SHP77 treated with DMSO at 0.1 percent for 48 hours (cell line): Measurements from ENCODE around the gene SPAG9.

Experiments used
- DNase-seq: peaks from one replicate; lab custom pipeline; 2025; lab: John Stamatoyannopoulos, UW

The SPAG9 gene

DNA sequence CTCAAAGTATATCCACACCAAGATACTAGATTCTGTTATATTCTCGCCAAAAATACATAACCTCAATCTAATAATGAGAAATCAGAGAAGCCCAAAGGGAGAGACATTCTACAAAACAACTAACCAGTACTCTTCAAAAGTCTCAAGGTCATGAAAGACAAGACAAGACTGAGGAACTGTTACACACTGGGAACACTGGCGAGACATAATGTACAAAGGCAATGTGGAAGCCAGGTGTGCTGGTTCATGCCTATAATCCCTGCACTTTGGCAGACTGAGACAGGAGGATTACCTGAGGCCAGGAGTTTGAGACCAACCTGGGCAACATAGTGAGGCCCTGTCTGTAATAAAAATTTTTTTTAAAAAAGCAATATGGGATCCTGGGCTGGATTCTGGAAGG lies 85.9 kb downstream of the SPAG9 start:
- no peak for DNase-seq

DNA sequence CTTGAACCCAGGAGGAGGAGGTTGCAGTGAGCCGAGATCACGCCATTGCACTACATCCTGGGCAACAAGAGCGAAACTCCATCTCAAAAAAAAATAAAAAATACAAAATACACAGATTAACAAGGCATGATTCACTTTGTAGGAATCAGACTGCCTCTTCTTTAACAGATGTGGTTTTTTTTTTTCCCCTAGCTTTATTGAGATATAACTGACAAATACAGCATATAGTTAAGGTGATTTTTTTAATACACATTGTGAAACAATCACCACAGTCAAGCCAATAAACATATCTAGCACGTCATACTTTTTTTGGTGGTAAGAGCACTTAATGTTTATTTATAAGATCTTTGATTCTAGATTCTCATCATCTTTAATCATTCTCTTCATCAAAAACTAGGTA lies 87.8 kb downstream of the SPAG9 start:
- no peak for DNase-seq

DNA sequence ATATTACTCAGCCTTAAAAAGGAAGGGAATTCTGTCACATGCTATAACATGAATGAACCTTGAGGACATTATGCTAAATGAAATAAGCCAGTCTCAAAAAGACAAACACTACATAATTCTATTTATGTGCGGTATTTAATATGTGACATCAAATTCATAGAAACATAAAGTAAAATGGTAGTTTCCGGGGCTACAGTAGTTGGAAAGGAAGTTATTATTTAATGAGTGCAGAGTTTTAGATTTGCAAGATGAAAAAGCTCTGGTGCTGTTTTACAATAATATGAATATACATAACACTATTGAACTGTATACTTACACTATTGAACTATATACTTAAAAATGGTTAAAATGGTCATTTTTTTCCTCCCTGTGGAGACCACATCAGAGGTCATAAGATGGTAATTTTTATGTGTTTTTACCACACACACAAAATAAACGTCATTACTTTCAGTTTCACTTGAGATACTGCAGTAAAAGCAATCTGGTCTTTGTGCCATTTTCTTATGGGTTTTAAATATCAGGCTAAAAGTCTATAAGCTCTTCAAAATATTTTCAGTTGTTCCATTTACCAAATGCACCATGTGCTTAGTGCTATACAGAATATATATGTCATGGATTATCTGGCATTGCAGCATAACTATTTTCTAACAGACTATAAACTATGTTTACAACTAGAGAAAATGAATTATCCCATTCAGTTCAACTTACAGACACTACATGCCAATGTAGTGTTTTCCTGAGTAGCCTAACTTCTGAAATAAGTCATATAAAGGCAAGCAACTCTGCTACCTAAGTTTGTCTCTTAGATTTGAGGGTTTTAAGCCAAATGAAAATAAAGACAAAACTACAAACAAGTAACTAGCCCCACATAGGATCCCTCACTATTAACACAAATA lies 90.9 kb downstream of the SPAG9 start:
- no peak for DNase-seq

DNA sequence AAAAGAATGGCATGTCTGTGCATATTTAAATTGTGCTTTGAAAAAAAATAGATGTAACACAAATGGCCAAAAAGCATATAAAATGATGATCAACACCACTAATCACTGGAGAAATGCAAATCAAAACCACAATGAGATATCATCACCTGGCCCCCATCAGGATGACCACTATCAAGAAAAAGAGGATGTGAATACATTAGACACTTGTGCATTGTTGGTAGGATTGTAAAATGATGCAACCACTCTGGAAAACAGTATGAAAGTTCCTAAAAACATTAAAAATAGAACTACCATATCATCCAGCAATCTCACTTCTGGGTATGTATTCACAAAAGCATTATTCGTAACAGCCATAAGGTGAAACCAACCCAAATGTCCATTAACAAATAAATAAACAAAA lies 91.5 kb downstream of the SPAG9 start:
- DNase-seq: no peak

DNA sequence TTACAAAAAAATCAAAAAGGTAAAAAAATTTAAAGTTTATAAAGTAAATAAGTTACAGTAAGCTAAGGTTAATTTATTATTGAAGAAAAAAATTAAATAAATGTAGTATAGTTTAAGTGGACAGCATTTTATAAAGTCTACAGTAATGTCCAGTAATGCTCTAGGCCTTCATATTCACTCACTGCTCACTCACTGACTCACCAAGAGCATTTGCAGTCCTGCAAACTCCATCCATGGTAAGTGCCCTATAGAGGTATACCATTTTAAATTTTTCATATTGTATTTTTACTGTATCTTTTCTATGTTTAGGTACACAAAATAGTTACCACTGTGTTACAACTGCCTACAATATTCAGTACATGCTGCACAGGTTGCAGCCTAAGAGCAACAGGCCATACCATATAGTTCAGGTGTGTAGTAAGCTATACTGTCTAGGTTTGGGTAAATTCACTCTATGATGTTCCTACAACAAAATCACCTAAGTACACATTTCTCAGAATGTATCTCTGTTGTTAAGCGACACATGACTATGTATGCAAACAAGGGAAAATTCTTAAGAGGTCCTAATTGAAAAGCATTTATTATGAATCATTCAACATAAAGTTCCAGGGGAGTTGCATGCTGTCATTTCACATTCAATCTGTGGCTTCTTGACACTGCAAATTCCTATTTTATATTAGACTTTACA lies 92.3 kb downstream of the SPAG9 start:
- DNase-seq: no peak

DNA sequence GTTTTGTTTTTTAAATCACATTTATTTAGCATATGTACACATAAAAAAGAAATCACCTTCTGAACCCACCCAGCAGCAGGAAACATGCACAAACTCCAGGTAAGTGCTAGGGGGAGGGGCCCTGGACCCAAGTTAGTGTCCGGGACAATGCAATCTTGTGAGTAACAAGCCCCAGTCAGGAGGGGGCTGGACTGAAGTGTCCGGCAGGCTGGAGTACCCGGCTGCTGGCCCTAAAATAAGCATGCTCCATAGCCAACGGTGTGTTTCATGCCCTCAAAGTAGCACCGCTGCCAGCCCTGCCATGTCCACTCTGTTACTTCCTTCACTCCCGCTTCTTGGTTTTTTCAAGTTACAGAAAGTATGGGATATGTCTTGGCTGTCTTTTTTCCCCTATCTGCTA lies 102.1 kb downstream of the SPAG9 start:
- DNase-seq: no peak

DNA sequence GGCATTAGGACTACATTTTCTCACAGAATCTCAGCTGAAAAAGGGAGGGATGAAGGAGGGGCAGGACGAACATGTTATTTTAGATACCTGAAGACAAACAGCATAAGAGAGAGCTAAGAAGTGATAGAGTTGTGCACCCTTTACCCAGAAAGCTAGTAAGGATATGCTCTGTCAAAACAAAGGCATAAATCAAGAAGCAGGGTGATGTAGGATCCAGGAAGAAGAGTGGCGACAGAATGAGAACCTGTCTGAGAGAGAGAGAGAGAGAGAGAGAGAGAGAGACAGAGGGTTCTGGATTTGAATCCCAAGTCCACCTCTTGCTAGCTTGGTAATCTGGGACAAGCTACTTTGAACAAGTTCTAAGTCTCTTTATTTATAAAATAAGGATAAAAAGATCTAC lies 103.4 kb downstream of the SPAG9 start:
- DNase-seq: no peak

DNA sequence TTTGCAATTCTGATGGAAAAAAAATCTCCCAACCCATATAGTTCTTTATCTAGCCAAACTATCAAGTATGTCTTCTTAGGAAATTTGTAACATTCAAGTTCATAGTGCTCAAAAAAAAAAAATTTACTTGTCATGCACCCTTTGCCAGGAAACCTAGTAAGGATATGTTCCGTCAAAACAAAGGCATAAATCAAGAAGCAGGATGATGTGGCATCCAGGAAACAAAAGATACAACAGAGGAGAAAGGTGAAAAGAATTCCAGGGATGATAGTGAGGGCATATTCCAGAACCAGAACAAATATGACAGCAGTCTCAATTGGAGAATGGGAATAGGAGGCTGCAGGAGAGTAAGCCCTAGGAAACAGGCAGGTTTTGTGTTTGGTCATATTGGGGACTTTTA lies 104.6 kb downstream of the SPAG9 start:
- DNase-seq: no peak

DNA sequence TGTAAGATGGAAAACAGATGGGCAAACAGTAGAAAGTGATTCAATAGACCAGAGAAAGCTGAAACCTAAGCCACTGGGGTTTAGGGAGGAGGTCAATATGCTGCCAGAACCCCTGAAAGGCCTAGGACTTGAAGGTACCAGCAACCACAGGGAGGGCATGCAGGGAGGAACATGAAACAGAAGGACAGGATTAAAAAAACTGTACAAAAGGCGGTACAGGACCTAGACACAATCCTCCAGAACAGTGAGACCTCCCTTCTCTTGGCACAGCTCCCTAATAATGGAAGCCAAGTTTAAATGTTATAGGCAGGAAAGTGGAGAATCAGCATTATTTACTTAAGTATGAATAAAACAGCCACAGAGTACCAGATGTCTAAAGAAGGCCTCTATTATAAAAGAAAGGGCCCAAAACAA lies 105.5 kb downstream of the SPAG9 start:
- no peak for DNase-seq

DNA sequence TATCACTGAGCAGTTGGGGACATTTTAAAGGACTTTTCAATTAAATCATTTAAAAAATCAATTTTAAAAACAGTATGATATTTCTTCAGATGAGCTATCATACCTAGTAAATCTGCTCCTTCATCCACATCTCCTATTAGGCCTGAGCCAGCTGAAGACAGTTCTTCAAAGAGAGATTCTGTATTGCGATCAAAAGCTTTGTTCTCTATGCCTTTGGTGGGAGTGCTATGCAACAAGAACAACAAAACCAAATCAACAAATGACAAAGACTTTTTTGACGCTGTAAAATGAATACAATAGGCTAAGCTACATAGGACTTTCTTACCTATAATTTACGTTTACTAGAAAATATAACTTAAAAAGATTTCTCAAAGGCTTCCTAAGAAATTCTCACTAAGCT lies 106.5 kb downstream of the SPAG9 start:
- DNase-seq: no peak

DNA sequence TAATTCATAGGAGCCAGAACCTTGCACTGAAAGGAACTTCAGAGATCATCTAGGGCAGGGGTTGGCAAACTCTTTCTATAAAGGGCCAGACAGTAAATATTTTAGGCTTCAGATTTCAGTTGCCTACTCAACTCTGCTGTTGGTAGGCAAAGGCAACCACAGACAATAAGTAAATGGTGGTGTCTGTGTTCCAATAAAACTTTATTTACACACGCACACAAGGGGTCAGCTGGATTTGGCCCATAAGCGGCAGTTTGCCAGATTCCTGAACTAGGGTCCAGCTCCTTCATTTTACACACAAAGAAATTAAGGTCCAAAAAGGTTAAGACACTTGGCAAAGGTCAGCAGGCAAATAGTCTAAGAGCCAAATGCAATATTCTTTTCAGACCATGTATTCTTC lies 107.3 kb downstream of the SPAG9 start:
- no peak for DNase-seq

DNA sequence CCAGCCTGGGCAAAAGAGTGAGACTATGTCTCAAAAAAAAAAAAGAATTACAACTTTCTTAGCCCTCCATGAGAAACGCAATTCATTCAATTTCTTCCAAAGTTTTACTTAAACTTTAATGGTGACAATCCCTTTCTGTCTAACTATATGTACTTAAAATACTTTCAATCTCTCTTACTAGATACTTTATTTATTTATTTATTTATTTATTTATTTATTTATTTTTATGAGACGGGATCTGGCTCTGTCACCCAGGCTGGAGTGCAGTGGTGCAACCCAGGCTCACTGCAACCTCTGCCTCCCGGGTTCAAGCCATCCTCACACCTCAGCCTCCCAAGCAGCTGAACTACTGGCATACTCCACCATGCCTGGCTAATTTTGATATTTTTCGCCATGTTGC lies 108.1 kb downstream of the SPAG9 start:
- DNase-seq: no peak

DNA sequence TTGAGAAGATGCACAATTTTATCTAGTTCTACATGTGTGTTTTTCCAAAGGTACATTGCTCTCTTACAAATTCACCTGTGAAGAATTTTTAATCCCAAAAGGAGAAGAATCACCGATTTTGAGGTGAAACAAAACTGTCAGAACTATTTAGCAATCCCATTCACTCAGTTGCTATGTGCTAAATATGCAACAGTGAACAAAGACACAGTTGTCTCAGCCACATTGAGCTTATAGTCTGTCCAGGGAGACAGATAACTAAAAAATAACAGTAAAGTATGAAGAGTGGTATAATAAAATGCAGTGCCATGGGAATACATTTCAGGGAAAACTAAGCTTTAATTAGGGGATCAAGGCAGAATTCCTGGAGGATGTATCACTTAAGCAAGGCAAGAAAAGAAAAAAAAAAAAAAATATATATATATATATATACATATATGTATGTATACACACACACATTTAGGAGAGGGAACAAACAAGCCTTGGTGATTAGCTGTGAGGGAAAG lies 110.4 kb downstream of the SPAG9 start:
- no peak for DNase-seq

DNA sequence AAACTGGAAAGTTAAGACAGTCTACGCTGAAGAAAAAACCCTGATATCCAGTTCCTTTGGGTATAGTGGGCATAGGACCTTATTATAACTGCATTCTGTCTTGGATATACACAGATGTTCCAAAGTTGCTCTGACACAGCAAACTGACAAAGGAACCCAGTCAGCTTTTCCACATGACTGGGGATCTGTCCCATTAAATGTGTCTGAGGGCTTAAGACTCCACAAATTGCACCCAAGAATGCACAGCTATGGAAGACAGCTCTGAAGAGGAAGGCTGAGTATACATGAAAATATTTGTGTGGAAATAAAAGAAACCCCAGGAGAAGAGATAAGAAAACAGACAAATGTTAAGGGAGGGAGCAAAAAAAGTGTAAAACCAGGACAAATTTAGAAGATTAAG lies 114.1 kb downstream of the SPAG9 start:
- no peak for DNase-seq

DNA sequence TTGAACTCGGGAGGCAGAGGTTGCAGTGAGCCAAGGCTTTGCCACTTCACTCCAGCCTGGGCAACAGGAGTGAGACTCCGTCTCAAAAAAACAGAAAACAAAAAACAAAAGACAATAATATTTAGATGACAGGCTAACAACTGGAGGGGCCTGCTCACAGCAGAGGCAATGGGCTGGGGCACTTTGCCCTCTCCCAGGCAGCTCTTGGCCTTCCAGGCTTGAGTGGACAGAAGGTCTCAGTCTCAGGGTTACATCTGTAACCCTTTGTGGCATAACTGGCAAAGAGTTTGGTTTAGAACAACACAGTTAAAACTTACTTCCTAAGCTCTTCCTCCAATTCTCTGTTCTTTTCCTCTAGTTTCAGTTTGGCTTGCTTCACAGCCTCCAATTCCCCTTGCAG lies 114.9 kb downstream of the SPAG9 start:
- no peak for DNase-seq

DNA sequence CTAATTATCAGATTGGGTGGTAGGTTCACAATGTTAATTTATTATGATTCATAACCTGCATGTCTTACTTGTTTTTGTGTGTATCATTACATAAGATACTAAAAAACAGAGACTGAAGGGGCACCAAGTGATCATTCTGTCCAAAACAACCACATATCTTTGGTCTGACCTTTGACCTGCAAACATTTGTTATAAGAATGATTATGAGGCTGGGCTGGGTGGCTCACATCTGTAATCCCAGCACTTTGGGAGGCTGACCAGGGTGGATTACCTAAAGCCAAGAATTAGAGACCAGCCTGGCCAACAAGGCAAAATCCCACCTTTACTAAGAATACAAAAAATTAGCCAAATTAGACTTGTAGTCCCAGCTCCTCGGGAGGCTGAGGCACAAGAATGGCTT lies 116.4 kb downstream of the SPAG9 start:
- DNase-seq: no peak

DNA sequence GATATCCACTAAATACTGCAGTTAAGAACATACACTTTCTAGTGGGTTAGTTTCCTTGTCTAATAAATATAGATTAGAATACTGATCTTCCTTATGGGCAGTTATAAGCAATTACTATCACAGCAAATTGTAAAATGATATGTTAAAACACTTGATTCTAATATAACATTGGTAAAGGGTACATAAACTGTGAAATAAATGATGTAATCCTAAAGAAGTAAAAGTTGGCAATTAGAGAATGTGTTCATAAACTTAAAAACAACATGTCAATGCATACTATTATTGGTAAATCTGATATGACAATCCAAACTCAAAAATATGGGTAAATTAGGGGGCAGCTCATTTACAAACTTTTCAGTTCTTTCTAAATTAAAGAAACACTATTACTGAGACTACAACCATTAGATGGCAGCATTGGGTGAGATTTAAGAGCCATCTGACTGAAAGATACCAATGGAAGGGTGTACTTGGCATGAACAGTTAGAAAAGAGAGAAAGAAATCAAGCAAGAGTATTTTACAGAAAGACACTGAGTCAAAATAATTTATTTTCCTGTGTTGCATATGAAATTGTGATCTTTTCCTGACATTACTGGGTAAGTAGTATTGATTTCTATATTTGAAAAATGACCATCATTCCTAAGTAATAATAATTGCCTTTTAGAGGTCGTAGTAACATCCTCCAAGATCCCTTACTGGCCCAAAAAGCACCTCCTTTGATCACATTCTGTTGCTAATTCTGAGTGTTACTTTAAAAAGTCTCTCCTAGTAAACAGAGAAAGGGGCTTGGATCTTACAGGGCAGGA lies 119.6 kb downstream of the SPAG9 start:
- peak; percentile 42 for DNase-seq

DNA sequence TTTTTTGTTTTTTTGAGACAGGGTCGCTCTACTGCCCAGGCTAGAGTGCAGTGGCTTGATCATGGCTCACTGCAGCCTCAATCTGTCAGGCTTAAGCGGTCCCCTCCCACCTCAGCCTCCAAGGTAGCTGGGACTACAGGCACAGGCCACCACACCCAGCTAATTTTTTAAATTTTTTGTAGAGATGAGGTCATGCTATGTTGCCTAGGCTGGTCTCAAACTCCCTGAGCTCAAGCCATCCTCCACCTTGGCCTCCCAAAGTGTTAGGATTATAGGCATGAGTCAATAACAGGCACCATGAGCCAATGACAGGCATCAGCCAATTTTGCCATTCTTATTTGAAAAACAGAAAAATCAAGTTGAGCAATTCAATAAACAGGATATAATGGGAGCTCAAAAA lies 125.0 kb downstream of the SPAG9 start:
- DNase-seq: no peak

DNA sequence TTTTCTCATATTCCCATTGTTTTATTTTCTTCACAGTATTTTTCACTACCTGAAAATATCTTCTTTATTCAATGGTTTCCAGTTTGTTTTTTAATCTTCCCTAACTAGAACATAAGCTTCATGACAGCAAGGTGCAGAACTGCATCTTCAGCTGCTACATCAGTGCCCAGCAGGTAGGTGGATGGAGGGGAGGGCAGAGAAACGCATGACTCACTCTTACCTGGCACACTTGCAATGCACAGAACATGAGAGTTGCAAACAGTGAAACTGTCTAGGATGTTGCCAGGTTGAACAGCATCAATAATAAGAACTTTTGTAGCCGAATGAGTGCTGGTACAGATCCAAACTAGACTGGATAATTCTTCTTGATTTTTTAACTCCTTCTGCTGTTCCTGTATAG lies 127.1 kb downstream of the SPAG9 start:
- DNase-seq: no peak

DNA sequence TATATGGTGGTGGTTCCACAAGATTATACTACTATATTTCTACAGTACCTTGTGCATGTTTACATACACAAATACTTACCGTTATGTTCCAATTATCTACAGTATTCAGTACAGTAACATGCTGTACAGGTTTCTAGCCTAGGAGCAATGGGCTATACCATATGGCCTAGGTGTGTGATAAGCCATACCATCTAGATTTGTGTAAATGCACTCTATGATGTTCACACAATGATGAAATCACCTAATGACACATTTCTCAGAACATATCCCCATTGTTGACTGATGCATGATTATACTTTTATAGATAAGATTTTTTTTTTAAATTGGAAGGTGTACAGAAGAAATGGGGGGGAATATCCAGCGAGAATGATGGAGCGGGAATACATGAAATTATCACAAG lies 131.5 kb downstream of the SPAG9 start:
- no peak for DNase-seq

DNA sequence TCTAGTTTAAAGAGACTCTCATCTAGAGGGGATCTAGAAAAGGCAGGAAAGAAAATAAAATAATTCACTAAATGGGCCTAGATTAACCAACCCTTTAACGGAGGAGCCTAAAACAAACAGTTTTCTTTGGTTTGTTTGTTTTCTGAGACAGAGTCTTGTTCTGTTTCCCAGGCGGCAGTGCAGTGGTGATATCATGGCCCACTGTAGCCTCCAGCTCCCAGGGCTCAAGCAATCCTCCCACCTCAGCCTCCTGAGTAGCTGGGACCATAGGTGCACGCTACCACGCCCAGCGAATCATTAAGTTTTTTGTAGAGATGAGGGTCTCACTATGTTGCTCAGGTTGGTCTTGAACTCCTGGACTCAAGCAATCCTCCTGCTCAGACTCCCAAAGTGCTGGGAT lies 132.2 kb downstream of the SPAG9 start:
- no peak for DNase-seq

DNA sequence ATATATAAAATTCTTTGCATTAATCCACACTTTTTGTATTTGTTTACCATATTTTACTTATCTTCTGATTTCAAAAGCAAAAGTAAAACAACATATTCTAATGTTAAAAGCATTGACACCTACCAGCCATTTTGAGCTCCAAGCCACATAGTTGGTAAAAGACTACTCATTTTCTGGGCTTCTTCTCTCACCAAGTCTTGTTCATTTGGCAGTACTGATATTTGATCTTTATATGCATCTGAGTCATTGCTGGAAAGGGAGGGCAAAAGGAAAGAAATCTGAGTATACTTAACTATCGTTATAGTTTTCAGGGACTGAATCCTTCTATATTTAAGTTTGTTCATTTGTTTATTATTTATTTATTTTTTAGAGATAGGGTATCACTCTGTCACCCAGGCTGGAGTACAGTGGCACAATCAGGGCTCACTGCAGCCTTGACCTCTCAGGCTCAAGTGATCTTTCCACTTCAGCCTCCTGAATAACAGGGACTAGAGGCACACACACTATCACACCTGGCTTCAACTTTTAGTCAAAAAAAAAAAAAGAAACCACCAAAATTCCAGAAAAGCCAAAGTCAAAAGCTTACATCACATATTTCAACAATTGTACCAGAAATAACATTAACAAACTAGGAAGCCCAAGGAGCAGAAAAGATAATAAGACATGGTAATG lies 133.5 kb downstream of the SPAG9 start:
- DNase-seq: no peak
